Effector memory CD4-positive, alpha-beta T cell (primary cell): Measurements from ENCODE around the gene HSD17B11.
"Not testable (repeated sequence)": the region's sequence is repeated elsewhere in the genome, so short reads cannot be mapped to it uniquely, and the experiment has no call there.

Experiments used
- DNase-seq, 3 donors: peaks; one replicate each; pipeline ENCODE4 v3.0.0-alpha.2; 2020
- H3K27ac ChIP-seq: 2 replicates; pipeline ENCODE4 v1.7.0; 2013; ENCODE audit warnings: mild to moderate bottlenecking, low read length, moderate library complexity; ENCODE audit not compliant: insufficient read depth, poor library complexity, severe bottlenecking
- H3K27me3 ChIP-seq: replicated peaks from 2 replicates; pipeline ENCODE4 v1.7.0; 2013; ENCODE audit warnings: mild to moderate bottlenecking, low read length; ENCODE audit not compliant: insufficient read depth, control insufficient read depth, poor library complexity, severe bottlenecking
- H3K36me3 ChIP-seq: 2 replicates; pipeline ENCODE4 v1.7.0; 2013; ENCODE audit warnings: mild to moderate bottlenecking, low read length, moderate library complexity; ENCODE audit not compliant: control insufficient read depth, insufficient read depth
- H3K4me1 ChIP-seq: 2 replicates; pipeline ENCODE4 v1.7.0; 2013; ENCODE audit warnings: low read length, mild to moderate bottlenecking; ENCODE audit not compliant: control insufficient read depth, insufficient read depth, poor library complexity, severe bottlenecking
- H3K4me3 ChIP-seq: 2 replicates; pipeline ENCODE4 v1.7.0; 2013; ENCODE audit warnings: low read length, low read depth, mild to moderate bottlenecking; ENCODE audit not compliant: insufficient read depth, poor library complexity, severe bottlenecking
- H3K9me3 ChIP-seq: 2 replicates; pipeline ENCODE4 v1.7.0; 2013; ENCODE audit warnings: mild to moderate bottlenecking, low read length, moderate library complexity; ENCODE audit not compliant: control insufficient read depth

Gene HSD17B11

GRCh38 chr4:87422104-87423052 lies 31.4 kb upstream of the HSD17B11 start, which contains the start of gene NUDT9:
NUDT9 (plus strand) TSS chr4:87422573; CDS start chr4:87422906, 333 bp downstream.
- peak within 1 kb of the TSS; percentile 94 for H3K4me3 ChIP-seq
- peak; percentile 77 to 85 (median 79) for DNase-seq
- H3K27me3 ChIP-seq, result no peaks in the 10 kb centered on the region
- no peaks in the 10 kb centered on the region for H3K36me3 ChIP-seq
- H3K9me3 ChIP-seq, result no peaks in the 10 kb centered on the region
- H3K27ac ChIP-seq, result peak within 1 kb of the TSS; percentile 80
- peaks cover 7% of the 10 kb centered on the region for H3K4me1 ChIP-seq

- no peak for DNase-seq
- Histone ChIP-seq H3K27ac (no peak overlapping the region), H3K4me3 (no peak overlapping the region), H3K4me1 (peaks cover 7% of the 10 kb centered on the region), H3K9me3 (no peaks in the 10 kb centered on the region), H3K36me3 (no peaks in the 10 kb centered on the region), H3K27me3 (no peaks in the 10 kb centered on the region)
These were observed 29.4 kb upstream of the HSD17B11 start for GRCh38 chr4:87420276-87420830.

GRCh38 chr4:87419578-87420249 lies 28.7 kb upstream of the HSD17B11 start:
- H3K27ac ChIP-seq, result no peak overlapping the region
- no peak for DNase-seq
- H3K4me3 ChIP-seq, result no peak overlapping the region
- H3K4me1 ChIP-seq, result peaks cover 7% of the 10 kb centered on the region
- no peaks in the 10 kb centered on the region for H3K27me3 ChIP-seq
- H3K9me3 ChIP-seq, result no peaks in the 10 kb centered on the region
- no peaks in the 10 kb centered on the region for H3K36me3 ChIP-seq

GRCh38 chr4:87418410-87418809 lies 27.4 kb upstream of the HSD17B11 start:
- not testable (repeated sequence) for DNase-seq, H3K4me1 ChIP-seq, H3K36me3 ChIP-seq, H3K9me3 ChIP-seq, H3K27me3 ChIP-seq, H3K4me3 ChIP-seq, H3K27ac ChIP-seq

- no peak for DNase-seq
- H3K9me3 ChIP-seq, result no peaks in the 10 kb centered on the region
- no peaks in the 10 kb centered on the region for H3K27me3 ChIP-seq
These were observed 26.0 kb upstream of the HSD17B11 start for GRCh38 chr4:87416965-87417364.

GRCh38 chr4:87414816-87415215 lies 23.8 kb upstream of the HSD17B11 start:
- Histone ChIP-seq H3K4me3 (no peak overlapping the region), H3K9me3 (no peaks in the 10 kb centered on the region), H3K27ac (no peak overlapping the region), H3K36me3 (no peaks in the 10 kb centered on the region), H3K4me1 (no peaks in the 10 kb centered on the region), H3K27me3 (peaks cover 6% of the 10 kb centered on the region)
- no peak for DNase-seq

More at GRCh38 chr4:87416965-87417364, 26.0 kb upstream of the HSD17B11 start:
- Histone ChIP-seq H3K36me3 (no peaks in the 10 kb centered on the region), H3K4me1 (no peaks in the 10 kb centered on the region), H3K4me3 (no peak overlapping the region), H3K27ac (no peak overlapping the region)

GRCh38 chr4:87410679-87411078 lies 19.7 kb upstream of the HSD17B11 start:
- H3K36me3 ChIP-seq, result no peaks in the 10 kb centered on the region
- DNase-seq, result no peak

GRCh38 chr4:87410157-87410556 lies 19.2 kb upstream of the HSD17B11 start:
- Histone ChIP-seq H3K4me1 (no peaks in the 10 kb centered on the region), H3K27me3 (peaks cover 6% of the 10 kb centered on the region), H3K36me3 (no peaks in the 10 kb centered on the region), H3K9me3 (no peaks in the 10 kb centered on the region), H3K27ac (no peak overlapping the region), H3K4me3 (no peak overlapping the region)
- no peak for DNase-seq

More at GRCh38 chr4:87410679-87411078, 19.7 kb upstream of the HSD17B11 start:
- Histone ChIP-seq H3K4me1 (no peaks in the 10 kb centered on the region), H3K4me3 (no peak overlapping the region), H3K27me3 (peaks cover 6% of the 10 kb centered on the region), H3K9me3 (no peaks in the 10 kb centered on the region), H3K27ac (no peak overlapping the region)

GRCh38 chr4:87409420-87409939 lies 18.5 kb upstream of the HSD17B11 start:
- no peaks in the 10 kb centered on the region for H3K9me3 ChIP-seq
- H3K36me3 ChIP-seq, result no peaks in the 10 kb centered on the region
- peaks cover 6% of the 10 kb centered on the region for H3K27me3 ChIP-seq
- DNase-seq, result no peak
- no peak overlapping the region for H3K27ac ChIP-seq
- H3K4me3 ChIP-seq, result no peak overlapping the region
- H3K4me1 ChIP-seq, result no peaks in the 10 kb centered on the region
